GM08714 (cell line): ENCODE data around the gene EDA.

Experiments used
- H3K4me3 ChIP-seq: fragments of 200-500 bp; sonication (Bioruptor generic); 2 replicates; pipeline ENCODE4 v1.5.1; 2014; ENCODE audit warnings: mild to moderate bottlenecking, low read length, inconsistent platforms
- ZNF274 ChIP-seq: IDR thresholded peaks from 2 replicates; pipeline ENCODE4 v1.6.1; 2012; ENCODE audit warnings: mild to moderate bottlenecking, low read depth, low read length

Gene EDA

GRCh38 chrX:70079297-70079696 is 463.4 kb downstream of the EDA start:
- TF ChIP-seq ZNF274: no peak
- H3K4me3 ChIP-seq: no peak overlapping the region

GRCh38 chrX:70079870-70080269 is 464.0 kb downstream of the EDA start:
- TF ChIP-seq ZNF274: no peak
- H3K4me3 ChIP-seq: no peak overlapping the region

GRCh38 chrX:70082723-70083122 is 466.8 kb downstream of the EDA start:
- no peak for TF ChIP-seq ZNF274

GRCh38 chrX:70084592-70085240 is 468.8 kb downstream of the EDA start:
- TF ChIP-seq ZNF274: no peak
- no peak overlapping the region for H3K4me3 ChIP-seq

More at GRCh38 chrX:70082723-70083122, 466.8 kb downstream of the EDA start:
- H3K4me3 ChIP-seq: no peak overlapping the region

GRCh38 chrX:70087857-70088630 is 472.1 kb downstream of the EDA start:
- TF ChIP-seq ZNF274: no peak
- H3K4me3 ChIP-seq: no peak overlapping the region

GRCh38 chrX:70088751-70089150 is 472.8 kb downstream of the EDA start:
- TF ChIP-seq ZNF274: no peak
- no peak overlapping the region for H3K4me3 ChIP-seq
